GM19467 (cell line): ENCODE results near the gene RNF222.
"Not testable (repeated sequence)": the region's sequence is repeated elsewhere in the genome, so short reads cannot be mapped to it uniquely, and the experiment has no call there.

ENCODE experiments used
- ATAC-seq: cut with Tn5 transposase; IDR thresholded peaks from one replicate; pipeline ENCODE4 v1.9.1; 2021; ENCODE audit warnings: mild to moderate bottlenecking, moderate library complexity; ENCODE audit not compliant: unreplicated experiment

Gene RNF222

GRCh38 chr17:8382880-8383142 lies 14.8 kb downstream of the RNF222 start:
- no peak for ATAC-seq

- ATAC-seq, result no peak
Measured at GRCh38 chr17:8382052-8382879, 15.4 kb downstream of the RNF222 start.

- ATAC-seq, result no peak
Measured at GRCh38 chr17:8380049-8380448, 17.6 kb downstream of the RNF222 start.

- not testable (repeated sequence) for ATAC-seq
Measured at GRCh38 chr17:8378117-8378516, 19.5 kb downstream of the RNF222 start.

- no peak for ATAC-seq
Measured at GRCh38 chr17:8377422-8377821, 20.2 kb downstream of the RNF222 start.

GRCh38 chr17:8376271-8377067 lies 21.2 kb downstream of the RNF222 start, which contains the start of gene KRABD2:
KRABD2 (minus strand) TSS chr17:8376704.
- ATAC-seq, result peak; percentile 86

- no peak for ATAC-seq
Measured at GRCh38 chr17:8375738-8376259, 21.8 kb downstream of the RNF222 start.

- ATAC-seq, result not testable (repeated sequence)
Measured at GRCh38 chr17:8373856-8374255, 23.8 kb downstream of the RNF222 start.

GRCh38 chr17:8372422-8372821 lies 25.2 kb downstream of the RNF222 start:
- ATAC-seq, result no peak

- ATAC-seq, result no peak
Measured at GRCh38 chr17:8371786-8372185, 25.8 kb downstream of the RNF222 start.

- ATAC-seq, result no peak
Measured at GRCh38 chr17:8369944-8370343, 27.7 kb downstream of the RNF222 start.

GRCh38 chr17:8368193-8368592 lies 29.4 kb downstream of the RNF222 start:
- no peak for ATAC-seq

GRCh38 chr17:8366231-8366630 lies 31.4 kb downstream of the RNF222 start:
- ATAC-seq, result no peak

GRCh38 chr17:8365143-8365542 lies 32.5 kb downstream of the RNF222 start:
- no peak for ATAC-seq

- ATAC-seq, result no peak
Measured at GRCh38 chr17:8362651-8363332, 34.8 kb downstream of the RNF222 start.

- no peak for ATAC-seq
Measured at GRCh38 chr17:8360751-8361150, 36.9 kb downstream of the RNF222 start.

- no peak for ATAC-seq
Measured at GRCh38 chr17:8360260-8360659, 37.4 kb downstream of the RNF222 start.

- ATAC-seq, result no peak
Measured at GRCh38 chr17:8359769-8360168, 37.9 kb downstream of the RNF222 start.

GRCh38 chr17:8357910-8358309 lies 39.7 kb downstream of the RNF222 start:
- no peak for ATAC-seq

GRCh38 chr17:8354236-8354635 lies 43.4 kb downstream of the RNF222 start:
- no peak for ATAC-seq

- ATAC-seq, result no peak
Measured at GRCh38 chr17:8353736-8354135, 43.9 kb downstream of the RNF222 start.
